Prostate gland (tissue), 2 donors: ENCODE measurements around the gene NEURL1.

ENCODE experiments used
- POLR2A ChIP-seq: fragments of 450-650 bp; IDR thresholded peaks from one replicate; pipeline ENCODE4 v1.6.1; 2016; ENCODE audit warnings: antibody characterized with exemption, mild to moderate bottlenecking
- TF ChIP-seq, protein P1 (sequence below), 4 experiments: fragments of 200-600 bp in 2 of 4; fragments of 450-650 bp in 2 of 4; sonication (generic) in 2 of 4; IDR thresholded peaks; 1 replicate in 3 of 4; 2 replicates in 1 of 4; pipeline ENCODE4 v1.5.1; 2016 to 2019; ENCODE audit warnings: antibody characterized with exemption in 4 of 4, mild to moderate bottlenecking in 2 of 4, moderate library complexity in 2 of 4

DNA sequence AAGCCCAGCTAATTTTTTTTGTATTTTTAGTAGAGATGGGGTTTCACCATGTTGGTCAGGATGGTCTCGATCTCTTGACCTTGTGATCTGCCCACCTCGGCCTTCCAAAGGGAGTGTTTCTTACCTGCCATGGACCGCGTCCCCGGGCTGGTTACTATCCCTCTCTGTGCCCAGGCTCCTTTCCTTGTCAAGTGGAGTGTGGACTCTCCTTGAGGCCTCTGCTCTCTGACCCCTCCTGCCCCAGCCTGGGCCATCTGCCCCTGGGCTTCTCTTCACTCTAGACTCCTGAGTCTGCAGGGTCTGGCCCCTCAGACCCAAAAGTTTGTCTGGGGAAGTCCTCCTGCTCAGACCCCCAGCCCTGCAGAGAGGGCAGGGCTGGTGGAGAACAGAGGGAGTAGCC, 20.7 kb downstream of the NEURL1 start:
- TF ChIP-seq POLR2A = no peak
- TF ChIP-seq, protein P1, sequence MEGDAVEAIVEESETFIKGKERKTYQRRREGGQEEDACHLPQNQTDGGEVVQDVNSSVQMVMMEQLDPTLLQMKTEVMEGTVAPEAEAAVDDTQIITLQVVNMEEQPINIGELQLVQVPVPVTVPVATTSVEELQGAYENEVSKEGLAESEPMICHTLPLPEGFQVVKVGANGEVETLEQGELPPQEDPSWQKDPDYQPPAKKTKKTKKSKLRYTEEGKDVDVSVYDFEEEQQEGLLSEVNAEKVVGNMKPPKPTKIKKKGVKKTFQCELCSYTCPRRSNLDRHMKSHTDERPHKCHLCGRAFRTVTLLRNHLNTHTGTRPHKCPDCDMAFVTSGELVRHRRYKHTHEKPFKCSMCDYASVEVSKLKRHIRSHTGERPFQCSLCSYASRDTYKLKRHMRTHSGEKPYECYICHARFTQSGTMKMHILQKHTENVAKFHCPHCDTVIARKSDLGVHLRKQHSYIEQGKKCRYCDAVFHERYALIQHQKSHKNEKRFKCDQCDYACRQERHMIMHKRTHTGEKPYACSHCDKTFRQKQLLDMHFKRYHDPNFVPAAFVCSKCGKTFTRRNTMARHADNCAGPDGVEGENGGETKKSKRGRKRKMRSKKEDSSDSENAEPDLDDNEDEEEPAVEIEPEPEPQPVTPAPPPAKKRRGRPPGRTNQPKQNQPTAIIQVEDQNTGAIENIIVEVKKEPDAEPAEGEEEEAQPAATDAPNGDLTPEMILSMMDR (IDR thresholded peaks at IDR 0.05) = no peak
